ENCODE results near the gene MAPK6. TPM values are rescaled to one million over a fixed set of nuclear protein-coding genes. Genes with fewer than 3 reads are reported as not detected.

MAPK6 gene
- total and polyA plus RNA-seq, 9 of the 15 experiments (the other 6 are each of a cell fraction or from before 2014, with no cell fraction given) = 28.5 to 97.1 (median 74.0) TPM

GRCh38 chr15:52010633-52011595 lies 8.1 kb upstream of the MAPK6 start (continued):
- TF ChIP-seq TAF1 (IDR thresholded peaks at IDR 0.05; ENCODE audit: control insufficient read depth, extremely low read depth, insufficient read depth, low read length, severe bottlenecking) = no peak
- no peak for TF ChIP-seq ZSCAN29 (IDR thresholded peaks at IDR 0.05)
- 0 out of 2 replicates have a peak, but pooled peaks have one; percentile 27 for TF ChIP-seq PYGO2 (tag; IDR thresholded peaks at IDR 0.05)
- TF ChIP-seq E2F1 (CRISPR knock-in tag; IDR thresholded peaks at IDR 0.05) = no peak
- no peak for TF ChIP-seq RB1 (IDR thresholded peaks at IDR 0.05; ENCODE audit: low read depth)
- peak; percentile 27; the same call in 1 of the 2 replicates for TF ChIP-seq EP400 (IDR thresholded peaks at IDR 0.05)
- TF ChIP-seq ZNF175 (CRISPR knock-in tag; IDR thresholded peaks at IDR 0.05; ENCODE audit: low read depth) = peak; percentile 70; the same call in 1 of the 2 replicates
- TF ChIP-seq DMBX1 (CRISPR knock-in tag; IDR thresholded peaks at IDR 0.05; ENCODE audit: borderline replicate concordance) = peak; percentile 57; the same call in 1 of the 2 replicates
- TF ChIP-seq ZNF644 (tag; IDR thresholded peaks at IDR 0.05; ENCODE audit: low read depth) = peak; percentile 45; the same call in 1 of the 2 replicates
- TF ChIP-seq MITF (IDR thresholded peaks at IDR 0.05) = no peak
- TF ChIP-seq PTRF (tag; IDR thresholded peaks at IDR 0.05) = no peak
- no peak for TF ChIP-seq ZBTB26 (CRISPR knock-in tag; IDR thresholded peaks at IDR 0.05)
- no peak for TF ChIP-seq HLTF (IDR thresholded peaks at IDR 0.05)

Data from K562 (cell line).